Right hindlimb (tissue), 1 donor: ENCODE results near the gene FOLR1.
"Not testable (repeated sequence)": the region's sequence is repeated elsewhere in the genome, so short reads cannot be mapped to it uniquely, and the experiment has no call there.

Experiments
- DNase-seq: peaks from one replicate; pipeline ENCODE4 v3.0.0-alpha.2; 2018

FOLR1 gene

GRCh38 chr11:72188267-72188666 is 3.7 kb upstream of the FOLR1 start:
- no peak for DNase-seq

GRCh38 chr11:72189455-72190250 is 2.3 kb upstream of the FOLR1 start:
- DNase-seq: peak; percentile 64

- peak; percentile 26 for DNase-seq
Measured at GRCh38 chr11:72190631-72191071, 1.3 kb upstream of the FOLR1 start.

- no peak for DNase-seq
Measured at GRCh38 chr11:72195518-72196270, 3.8 kb downstream of the FOLR1 start.

GRCh38 chr11:72201445-72201844 is 9.5 kb downstream of the FOLR1 start:
- not testable (repeated sequence) for DNase-seq

GRCh38 chr11:72202571-72202970 is 10.6 kb downstream of the FOLR1 start:
- no peak for DNase-seq

- no peak for DNase-seq
Measured at GRCh38 chr11:72203163-72203562, 11.2 kb downstream of the FOLR1 start.

GRCh38 chr11:72204886-72205285 is 12.9 kb downstream of the FOLR1 start:
- no peak for DNase-seq

GRCh38 chr11:72206794-72207193 is 14.9 kb downstream of the FOLR1 start:
- DNase-seq: not testable (repeated sequence)

- DNase-seq: no peak
Measured at GRCh38 chr11:72208281-72208680, 16.3 kb downstream of the FOLR1 start.

- no peak for DNase-seq
Measured at GRCh38 chr11:72209101-72209500, 17.2 kb downstream of the FOLR1 start.

GRCh38 chr11:72216638-72217037 is 24.7 kb downstream of the FOLR1 start, which contains the start of gene FOLR2:
TSS of gene FOLR2 (plus strand) at chr11:72216794. CDS start at chr11:72218585, 1,791 bp downstream.
- no peak for DNase-seq

GRCh38 chr11:72217841-72218240 is 25.9 kb downstream of the FOLR1 start:
- DNase-seq: no peak

GRCh38 chr11:72218251-72218745 is 26.4 kb downstream of the FOLR1 start:
- DNase-seq: no peak

GRCh38 chr11:72220696-72221363 is 28.9 kb downstream of the FOLR1 start:
- no peak for DNase-seq

GRCh38 chr11:72221386-72222075 is 29.6 kb downstream of the FOLR1 start:
- no peak for DNase-seq

- DNase-seq: no peak
Measured at GRCh38 chr11:72222106-72222891, 30.4 kb downstream of the FOLR1 start.

GRCh38 chr11:72222907-72223614 is 31.1 kb downstream of the FOLR1 start:
- peak; percentile 96 for DNase-seq

- DNase-seq: peak; percentile 89
Measured at GRCh38 chr11:72223615-72224563, 31.9 kb downstream of the FOLR1 start.
